H1 (cell line): ENCODE data around the gene SLC44A5. TPM values are rescaled to one million over a fixed set of nuclear protein-coding genes. Genes with fewer than 3 reads are reported as not detected.

Source experiments
- CTCF ChIA-PET: fragments of 300-600 bp; sonication (Branson Sonifier 250); formaldehyde crosslinking; loops from one replicate; lab custom pipeline; 2021; ENCODE audit not compliant: partially characterized antibody; lab: Charles Lee
- POLR2A ChIA-PET: fragments of 300-600 bp; sonication (Branson Sonifier 250); formaldehyde crosslinking; loops from one replicate; lab custom pipeline; 2021; ENCODE audit warnings: inconsistent platforms; ENCODE audit not compliant: partially characterized antibody; lab: Charles Lee
- DNase-seq, 2 experiments: peaks; one replicate each; pipeline versions ENCODE4 v3.0.0 to v3.0.0-alpha.2; 2010 to 2022; ENCODE audit warnings: low spot score in 2 of 2, low read depth in 1 of 2, mixed read lengths in 1 of 2
- FAIRE-seq: peaks from 2 replicates; lab custom pipeline; 2011; peaks lifted over from hg19 to GRCh38; lab: Jason Lieb, UNC
- H2AFZ ChIP-seq: 2 replicates; pipeline ENCODE4 v1.8.1; 2012; ENCODE audit warnings: low read length, inconsistent platforms
- H2AK5ac ChIP-seq: 2 replicates; pipeline ENCODE4 v1.6.1; 2013; ENCODE audit warnings: low read depth, low read length
- H2BK120ac ChIP-seq: replicated peaks from 2 replicates; pipeline ENCODE3; 2013; ENCODE audit warnings: low read depth, low read length, inconsistent platforms
- H2BK12ac ChIP-seq: 2 replicates; pipeline ENCODE4 v1.6.1; 2013; ENCODE audit warnings: low read depth, low read length
- H2BK15ac ChIP-seq: 2 replicates; pipeline ENCODE4 v1.6.1; 2013; ENCODE audit warnings: low read length
- H2BK20ac ChIP-seq: 2 replicates; pipeline ENCODE4 v1.6.1; 2013; ENCODE audit warnings: low read length
- H2BK5ac ChIP-seq: 2 replicates; pipeline ENCODE4 v1.6.1; 2013; ENCODE audit warnings: low read depth, low read length
- H3K14ac ChIP-seq: 2 replicates; pipeline ENCODE4 v1.6.1; 2013; ENCODE audit warnings: inconsistent platforms; ENCODE audit not compliant: insufficient read length
- H3K18ac ChIP-seq: 2 replicates; pipeline ENCODE4 v1.6.1; 2013; ENCODE audit warnings: low read length; ENCODE audit errors: extremely low read depth
- H3K23ac ChIP-seq: 2 replicates; pipeline ENCODE4 v1.6.1; 2013; ENCODE audit warnings: inconsistent platforms; ENCODE audit not compliant: insufficient read length
- H3K23me2 ChIP-seq: 2 replicates; pipeline ENCODE4 v1.6.1; 2013; ENCODE audit warnings: low read depth, low read length
- H3K27ac ChIP-seq: 2 replicates; pipeline ENCODE4 v1.6.1; 2011; ENCODE audit warnings: low read depth, low read length, inconsistent platforms
- H3K27me3 ChIP-seq, 4 experiments: replicated peaks in 1 of 4; 1 replicate in 1 of 4; 2 replicates in 3 of 4; pipeline versions ENCODE4 v1.6.1 to v1.8.1; 2011 to 2013; ENCODE audit warnings: low read length in 3 of 4, mild to moderate bottlenecking in 3 of 4, inconsistent platforms in 2 of 4, mixed read lengths in 2 of 4, moderate library complexity in 1 of 4; ENCODE audit not compliant: control insufficient read depth in 3 of 4, insufficient read depth in 3 of 4; ENCODE audit errors: extremely low read depth in 1 of 4
- H3K36me3 ChIP-seq, 4 experiments: 2 replicates each; pipeline versions ENCODE4 v1.6.1 to v1.8.1; 2011 to 2013; ENCODE audit warnings: mild to moderate bottlenecking in 4 of 4, low read length in 3 of 4, moderate library complexity in 2 of 4, control low read depth in 1 of 4, inconsistent platforms in 1 of 4; ENCODE audit not compliant: insufficient read depth in 4 of 4, control insufficient read depth in 2 of 4
- H3K4ac ChIP-seq: replicated peaks from 2 replicates; pipeline ENCODE3; 2013; ENCODE audit warnings: low read length, low read depth, mixed read lengths, inconsistent platforms; ENCODE audit not compliant: insufficient read length
- H3K4me1 ChIP-seq, 4 experiments: replicated peaks in 1 of 4; 1 replicate in 1 of 4; 2 replicates in 3 of 4; pipeline versions ENCODE4 v1.6.1 to v1.8.1; 2011 to 2013; ENCODE audit warnings: low read length in 3 of 4, inconsistent platforms in 2 of 4, mixed read lengths in 1 of 4; ENCODE audit not compliant: insufficient read depth in 4 of 4, control insufficient read depth in 3 of 4
- H3K4me2 ChIP-seq, 2 experiments: 2 replicates each; pipeline versions ENCODE4 v1.6.1 to v1.8.1; 2011 to 2013; ENCODE audit warnings: low read depth in 2 of 2, low read length in 2 of 2, control low read depth in 1 of 2, inconsistent platforms in 1 of 2, mild to moderate bottlenecking in 1 of 2; ENCODE audit not compliant: insufficient read depth in 1 of 2
- H3K4me3 ChIP-seq, 4 experiments: fragments of 200-600, 300-600 bp in 1 of 4; sonication (generic), shearing (Covaris generic), sonication (Bioruptor Twin) in 1 of 4; 2 replicates each; pipeline versions ENCODE4 v1.5.1 to v1.8.1; 2011 to 2016; ENCODE audit warnings: low read length in 4 of 4, low read depth in 3 of 4, control low read depth in 2 of 4, inconsistent platforms in 2 of 4, mild to moderate bottlenecking in 2 of 4, mixed read lengths in 1 of 4, moderate library complexity in 1 of 4; ENCODE audit not compliant: insufficient read depth in 2 of 4; ENCODE audit errors: extremely low read depth in 1 of 4
- H3K56ac ChIP-seq: replicated peaks from 2 replicates; pipeline ENCODE3; 2013; ENCODE audit warnings: low read depth, mild to moderate bottlenecking, mixed read lengths, low read length, inconsistent platforms; ENCODE audit not compliant: insufficient read length
- H3K79me1 ChIP-seq: 2 replicates; pipeline ENCODE4 v1.6.1; 2013; ENCODE audit warnings: low read depth, low read length, control low read depth
- H3K79me2 ChIP-seq, 2 experiments: 2 replicates each; pipeline versions ENCODE4 v1.6.1 to v1.8.1; 2012 to 2013; ENCODE audit warnings: low read length in 2 of 2, mild to moderate bottlenecking in 2 of 2, inconsistent platforms in 1 of 2; ENCODE audit not compliant: insufficient read depth in 2 of 2, control insufficient read depth in 1 of 2
- H3K9ac ChIP-seq, 4 experiments: replicated peaks in 1 of 4; 1 replicate in 1 of 4; 2 replicates in 3 of 4; pipeline versions ENCODE4 v1.6.1 to v1.8.1; 2011 to 2013; ENCODE audit warnings: low read depth in 3 of 4, low read length in 3 of 4, control low read depth in 2 of 4, mild to moderate bottlenecking in 2 of 4, moderate library complexity in 2 of 4, inconsistent platforms in 1 of 4; ENCODE audit errors: extremely low read depth in 1 of 4
- H3K9me3 ChIP-seq, 2 experiments: 2 replicates each; pipeline versions ENCODE4 v1.6.1 to v1.8.1; 2012 to 2013; ENCODE audit warnings: mild to moderate bottlenecking in 2 of 2, moderate library complexity in 2 of 2, control low read depth in 1 of 2, inconsistent platforms in 1 of 2, low read depth in 1 of 2, low read length in 1 of 2, mixed read lengths in 1 of 2; ENCODE audit not compliant: insufficient read depth in 2 of 2
- H4K20me1 ChIP-seq, 2 experiments: replicated peaks in 1 of 2; 2 replicates each; pipeline versions ENCODE3 to v1.8.1; 2011 to 2013; ENCODE audit warnings: inconsistent platforms in 2 of 2, low read length in 2 of 2, mild to moderate bottlenecking in 1 of 2; ENCODE audit not compliant: insufficient read depth in 2 of 2, control insufficient read depth in 1 of 2
- H4K5ac ChIP-seq: 2 replicates; pipeline ENCODE4 v1.6.1; 2013; ENCODE audit warnings: low read length, low read depth, mixed read lengths, inconsistent platforms; ENCODE audit not compliant: insufficient read length
- H4K8ac ChIP-seq: 2 replicates; pipeline ENCODE4 v1.8.0; 2013; ENCODE audit warnings: mild to moderate bottlenecking, moderate library complexity, low read length, inconsistent platforms; ENCODE audit not compliant: insufficient read depth; ENCODE audit errors: extremely low read depth
- H4K91ac ChIP-seq: replicated peaks from 2 replicates; pipeline ENCODE3; 2013; ENCODE audit warnings: low read length, mixed read lengths, inconsistent platforms; ENCODE audit not compliant: insufficient read length
- CREB1 ChIP-seq: IDR thresholded peaks from 2 replicates; pipeline ENCODE4 v1.6.1; 2012; ENCODE audit warnings: inconsistent platforms
- WGBS, 2 experiments: shearing (Covaris generic) in 1 of 2; methylation state at CpG; one replicate each; pipeline versions ENCODE4 v1.1.6 to v1.1.7; 2013 to 2015; ENCODE audit warnings: low lambda C conversion rate in 2 of 2, mixed read lengths in 2 of 2, inconsistent platforms in 1 of 2, low coverage in 1 of 2, missing lambda C conversion rate in 1 of 2; ENCODE audit not compliant: insufficient replicate concordance in 2 of 2, insufficient coverage in 1 of 2, insufficient read length in 1 of 2; ENCODE audit errors: extremely low coverage in 1 of 2, missing lambda C conversion rate in 1 of 2; 5-methylcytosine and 5-hydroxymethylcytosine counted together
- polyA plus RNA-seq, 7 experiments: library from polyadenylated mRNA; depleted of rRNA in 3 of 7; stranded (reverse) in 5 of 7; unstranded in 2 of 7; fragments of >200 nt in 5 of 7; fragments of 200-250 nt in 2 of 7; gene quantifications; 1 replicate in 5 of 7; 2 replicates in 1 of 7; 4 replicates in 1 of 7; pipeline versions ENCODE4 v1.2.1 to v1.2.3, GENCODE V29; 2011 to 2013; ENCODE audit warnings: missing spikeins in 2 of 7, mixed read lengths in 2 of 7
- total RNA-seq: library from RNA; stranded (reverse); fragmentation: NEBNext Ultra II Directional; extraction: Animal tissue kit (Norgen Biotek cat#: 25700); gene quantifications from 2 replicates; pipeline ENCODE4 v1.2.1, GENCODE V29; 2021

The SLC44A5 gene
- total and polyA plus RNA-seq, 2 of the 8 experiments (the other 6 are each of a cell fraction or from before 2014, with no cell fraction given): 1.8 to 3.3 TPM

DNA sequence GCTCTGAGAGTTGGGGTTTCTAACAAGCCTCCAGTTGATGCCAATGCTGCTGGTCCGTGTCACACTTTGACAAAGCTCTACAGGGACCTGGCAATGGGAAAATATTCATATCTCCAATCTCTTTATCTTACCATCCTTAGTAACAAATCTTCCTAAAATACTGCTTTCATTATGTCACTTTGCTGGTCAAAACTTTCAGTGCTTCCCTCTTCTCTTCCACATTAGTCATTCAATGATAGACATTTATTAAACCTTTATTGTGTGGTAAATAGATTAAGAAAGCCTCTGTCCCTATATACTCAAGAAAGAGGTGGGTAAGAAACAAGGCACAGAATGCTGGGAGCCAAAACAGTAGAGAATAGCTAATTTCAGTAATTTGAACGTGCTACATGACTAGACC, 79.3 kb downstream of the SLC44A5 start:
- Histone ChIP-seq H2BK5ac (no peak overlapping the region), H3K56ac (no peak overlapping the region), H2BK20ac (no peak overlapping the region), H3K9ac (no peak overlapping the region), H3K4me3 (no peak overlapping the region), H3K9me3 (no peaks in the 10 kb centered on the region), H3K14ac (no peak overlapping the region), H2BK15ac (no peak overlapping the region), H4K91ac (no peak overlapping the region), H2AK5ac (no peak overlapping the region), H2BK120ac (no peak overlapping the region), H4K5ac (no peak overlapping the region), H3K27me3 (no peaks in the 10 kb centered on the region), H3K4me1 (no peaks in the 10 kb centered on the region), H3K4ac (no peak overlapping the region), H3K4me2 (no peak overlapping the region), H3K79me2 (no peaks in the 10 kb centered on the region), H2BK12ac (no peak overlapping the region), H3K23me2 (no peaks in the 10 kb centered on the region), H3K27ac (no peak overlapping the region), H3K36me3 (no peaks in the 10 kb centered on the region), H4K8ac (no peak overlapping the region), H3K23ac (no peak overlapping the region), H3K79me1 (no peaks in the 10 kb centered on the region), H2AFZ (no peak overlapping the region), H3K18ac (no peak overlapping the region), H4K20me1 (no peaks in the 10 kb centered on the region)
- FAIRE-seq (no peak), DNase-seq (no peak)
- no peak for TF ChIP-seq CREB1
- ChIA-PET POLR2A (no interaction called here), CTCF (interaction anchor here (0.9 kb wide), 1 partner anchor 83 kb away, joined by 3 read pairs; no protein-coding TSS in a partner anchor)
- WGBS, 2 experiments: 83% methylated on average over 2 of the region's 2 CpGs; no CpG with 5 or more reads in 1 of the 2 experiments
